ENCODE results near the gene ETS1. TPM values are rescaled to one million over a fixed set of nuclear protein-coding genes. Genes with fewer than 3 reads are reported as not detected.

Gene ETS1
- total RNA-seq, 4 donors from 2014 or later: 16.8 to 24.9 (median 21.8) TPM

DNA sequence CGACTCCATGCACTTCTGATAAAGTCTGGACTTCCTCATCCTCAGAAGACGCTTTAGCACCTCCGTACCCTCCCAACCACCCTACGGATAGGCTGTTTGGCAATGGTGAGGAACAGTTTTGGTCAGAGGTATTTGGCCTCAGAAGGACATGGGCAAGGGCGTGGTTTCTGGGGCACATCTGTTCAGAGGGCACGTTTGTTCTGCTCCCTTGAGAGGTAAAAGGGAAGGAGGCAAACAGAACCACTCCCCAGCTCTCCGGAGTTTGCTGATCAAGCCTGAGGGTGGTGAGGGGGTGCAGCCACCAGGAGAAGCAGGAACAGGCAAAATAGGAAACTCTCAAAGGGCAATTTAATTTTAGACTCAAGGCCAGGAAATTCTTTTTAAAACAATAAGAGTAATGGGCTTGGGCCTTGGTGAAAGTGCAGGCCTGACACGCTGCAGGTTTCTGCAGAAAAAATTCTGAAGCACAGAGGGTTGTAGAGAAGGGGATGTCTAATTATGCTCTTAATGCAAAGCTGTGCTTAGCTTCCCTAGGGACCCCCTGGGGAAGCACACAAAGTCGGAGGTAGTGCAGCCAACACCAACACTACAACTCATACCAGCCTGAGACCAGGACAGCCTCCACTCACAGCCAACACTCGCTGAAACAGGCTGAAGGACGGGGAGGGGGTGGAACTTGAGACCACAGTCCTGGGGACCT is 23.3 kb downstream of the ETS1 start:
- no peaks in the 10 kb centered on the region for H3K36me3 ChIP-seq
- intact Hi-C loops (cut with DNase I; ENCODE audit: low total_unique reads) (no loop called here), in situ Hi-C loops (cut with MboI; ENCODE audit: low sequenced_read_pairs in 4 of 4) (no loop called here)
- TF ChIP-seq POLR2A (IDR thresholded peaks at IDR 0.05): no peak
- TF ChIP-seq, protein P1, sequence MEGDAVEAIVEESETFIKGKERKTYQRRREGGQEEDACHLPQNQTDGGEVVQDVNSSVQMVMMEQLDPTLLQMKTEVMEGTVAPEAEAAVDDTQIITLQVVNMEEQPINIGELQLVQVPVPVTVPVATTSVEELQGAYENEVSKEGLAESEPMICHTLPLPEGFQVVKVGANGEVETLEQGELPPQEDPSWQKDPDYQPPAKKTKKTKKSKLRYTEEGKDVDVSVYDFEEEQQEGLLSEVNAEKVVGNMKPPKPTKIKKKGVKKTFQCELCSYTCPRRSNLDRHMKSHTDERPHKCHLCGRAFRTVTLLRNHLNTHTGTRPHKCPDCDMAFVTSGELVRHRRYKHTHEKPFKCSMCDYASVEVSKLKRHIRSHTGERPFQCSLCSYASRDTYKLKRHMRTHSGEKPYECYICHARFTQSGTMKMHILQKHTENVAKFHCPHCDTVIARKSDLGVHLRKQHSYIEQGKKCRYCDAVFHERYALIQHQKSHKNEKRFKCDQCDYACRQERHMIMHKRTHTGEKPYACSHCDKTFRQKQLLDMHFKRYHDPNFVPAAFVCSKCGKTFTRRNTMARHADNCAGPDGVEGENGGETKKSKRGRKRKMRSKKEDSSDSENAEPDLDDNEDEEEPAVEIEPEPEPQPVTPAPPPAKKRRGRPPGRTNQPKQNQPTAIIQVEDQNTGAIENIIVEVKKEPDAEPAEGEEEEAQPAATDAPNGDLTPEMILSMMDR (IDR thresholded peaks at IDR 0.05 in 4 of 5, conservative IDR thresholded peaks at IDR 0.05 in 1 of 5): no peak
- H3K9me3 ChIP-seq: no peaks in the 10 kb centered on the region
- H3K4me1 ChIP-seq: peaks cover 0 to 13% of the 10 kb centered on the region in 2 donors
- no peak for DNase-seq
- H3K27me3 ChIP-seq: no peaks in the 10 kb centered on the region
- no peak overlapping the region for H3K4me3 ChIP-seq
- no peak for ATAC-seq
- H3K27ac ChIP-seq: peak overlapping the region in 1 of 4 donors; percentile 24

DNA sequence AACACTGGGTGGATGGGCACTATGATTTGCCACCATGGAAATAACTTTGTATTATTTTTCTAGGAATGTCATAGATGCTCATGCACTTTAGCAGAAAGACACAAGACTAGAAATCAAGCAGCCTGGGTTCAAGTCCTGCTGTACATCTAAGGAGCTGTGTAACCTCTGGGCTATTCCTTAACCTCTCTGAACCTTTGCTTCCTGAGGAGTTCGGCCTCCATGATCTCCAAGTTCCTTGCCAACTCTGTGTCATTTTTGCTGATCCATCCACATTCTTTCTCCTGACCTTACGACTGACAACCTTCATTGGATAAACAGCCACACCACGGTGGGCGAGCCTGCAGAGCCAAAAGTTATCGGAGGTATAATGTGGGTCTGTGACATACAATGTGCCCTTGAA is 24.1 kb downstream of the ETS1 start:
- H3K9me3 ChIP-seq: no peaks in the 10 kb centered on the region
- in situ Hi-C loops (cut with MboI; ENCODE audit: low sequenced_read_pairs in 4 of 4) (no loop called here), intact Hi-C loops (cut with DNase I; ENCODE audit: low total_unique reads) (no loop called here)
- H3K27me3 ChIP-seq: no peaks in the 10 kb centered on the region
- H3K27ac ChIP-seq: no peak overlapping the region
- DNase-seq (no peak), ATAC-seq (no peak)
- H3K36me3 ChIP-seq: no peaks in the 10 kb centered on the region
- peaks cover 0 to 13% of the 10 kb centered on the region in 2 donors for H3K4me1 ChIP-seq
- no peak for TF ChIP-seq POLR2A (IDR thresholded peaks at IDR 0.05)
- TF ChIP-seq, protein P1 (IDR thresholded peaks at IDR 0.05 in 4 of 5, conservative IDR thresholded peaks at IDR 0.05 in 1 of 5): no peak
- no peak overlapping the region for H3K4me3 ChIP-seq

DNA sequence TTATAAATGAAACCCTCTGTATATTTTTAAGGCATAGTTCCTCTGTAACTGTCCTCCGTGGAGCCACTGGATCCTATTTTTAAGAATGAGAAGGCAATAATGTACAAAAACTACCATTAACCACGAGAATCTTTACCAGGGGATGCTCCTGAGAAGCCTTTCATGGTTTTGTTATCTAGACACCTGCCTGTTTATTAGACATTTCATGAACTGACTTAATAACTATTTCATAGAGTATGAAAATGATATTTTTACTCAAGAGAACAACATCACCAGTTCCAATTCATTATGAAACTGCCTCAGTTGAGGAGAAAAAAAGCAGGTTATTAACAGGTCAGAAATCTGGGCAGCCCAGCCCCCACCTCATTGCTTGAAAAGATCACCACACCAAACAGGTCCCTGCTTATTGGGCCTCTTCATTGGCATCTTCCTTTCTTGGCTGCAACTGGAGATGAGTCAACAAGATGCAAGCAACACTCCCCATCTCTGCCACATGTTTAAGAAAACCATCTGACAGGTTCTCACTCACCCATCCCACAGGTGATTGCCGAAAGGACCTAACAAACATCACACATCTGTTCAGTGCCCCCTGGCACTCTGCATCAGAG is 27.8 kb downstream of the ETS1 start:
- no peak for ATAC-seq

DNA sequence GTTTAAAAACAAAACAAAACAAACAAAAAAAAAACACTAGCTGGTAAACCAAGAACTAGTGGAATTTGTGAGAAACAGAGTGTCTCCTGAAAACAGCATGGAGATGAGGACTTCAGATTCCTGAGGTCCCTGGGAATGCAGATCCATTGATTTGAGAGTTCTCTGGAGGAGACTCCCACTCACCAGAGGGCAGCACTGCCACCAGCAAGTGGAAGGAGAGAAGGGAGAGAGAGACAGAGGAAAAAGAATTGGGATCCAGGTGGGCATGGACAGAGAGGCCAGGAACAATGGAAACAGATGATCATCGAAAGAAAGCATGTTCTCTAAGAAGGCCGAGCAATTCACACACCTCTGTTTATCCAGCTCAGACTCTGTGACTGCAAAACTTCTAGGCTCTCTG is 31.8 kb downstream of the ETS1 start:
- Histone ChIP-seq H3K9me3 (no peaks in the 10 kb centered on the region), H3K36me3 (no peaks in the 10 kb centered on the region), H3K27me3 (no peaks in the 10 kb centered on the region), H3K4me3 (no peak overlapping the region), H3K27ac (peak overlapping the region in 3 of 4 donors; percentile 7 to 53 (median 14)), H3K4me1 (no peaks in the 10 kb centered on the region)
- DNase-seq (no peak), ATAC-seq (no peak)
- intact Hi-C loops (cut with DNase I; ENCODE audit: low total_unique reads): no loop called here
- in situ Hi-C loops (cut with MboI; ENCODE audit: low sequenced_read_pairs in 4 of 4): no loop called here
- TF ChIP-seq, protein P1 (IDR thresholded peaks at IDR 0.05 in 4 of 5, conservative IDR thresholded peaks at IDR 0.05 in 1 of 5): peak in 1 of 5 experiments; percentile 14
- TF ChIP-seq POLR2A (IDR thresholded peaks at IDR 0.05): no peak

More for the DNA sequence above, 27.8 kb downstream of the ETS1 start:
- no peak overlapping the region for H3K4me3 ChIP-seq
- no peaks in the 10 kb centered on the region for H3K9me3 ChIP-seq
- peaks cover 0 to 12% of the 10 kb centered on the region in 2 donors for H3K4me1 ChIP-seq
- intact Hi-C loops (cut with DNase I; ENCODE audit: low total_unique reads): no loop called here
- H3K27ac ChIP-seq: no peak overlapping the region
- DNase-seq: no peak
- in situ Hi-C loops (cut with MboI; ENCODE audit: low sequenced_read_pairs in 4 of 4): no loop called here
- H3K36me3 ChIP-seq: no peaks in the 10 kb centered on the region
- no peak for TF ChIP-seq POLR2A (IDR thresholded peaks at IDR 0.05)
- no peaks in the 10 kb centered on the region for H3K27me3 ChIP-seq

DNA sequence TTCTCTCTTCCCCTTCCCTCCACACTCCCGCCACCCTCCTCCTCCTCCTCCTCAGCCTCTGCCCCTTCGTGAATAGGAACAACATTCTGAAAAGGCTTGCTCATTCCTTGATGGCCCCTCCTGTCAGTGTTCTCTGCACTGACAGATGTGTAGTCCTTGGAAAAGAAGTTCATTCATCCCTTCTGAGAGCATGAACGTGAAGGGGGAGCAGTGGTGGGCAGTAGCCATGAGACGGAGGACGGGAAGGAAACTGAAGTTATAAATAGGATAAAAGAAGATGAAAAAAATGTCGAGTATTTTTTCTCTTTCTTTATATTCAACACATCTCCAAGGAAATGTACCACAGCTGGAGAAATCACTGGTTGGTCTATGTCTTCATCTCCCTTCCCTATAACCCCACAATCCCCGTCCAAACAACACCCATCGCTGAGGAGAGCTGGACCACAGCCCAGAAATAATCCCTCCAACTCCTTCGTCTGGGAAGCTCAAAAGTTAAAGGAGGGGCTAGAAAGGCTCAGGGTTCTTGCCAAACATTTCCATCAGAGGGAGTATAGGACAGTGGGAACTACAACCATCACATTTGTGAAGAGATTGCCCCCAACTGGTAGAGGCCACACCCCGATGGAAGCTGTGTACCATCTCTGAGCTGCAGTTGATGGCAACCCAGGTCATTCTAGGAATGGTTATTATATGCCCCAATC is 33.5 kb downstream of the ETS1 start:
- ATAC-seq (no peak), DNase-seq (no peak)
- H3K36me3 ChIP-seq: no peaks in the 10 kb centered on the region
- intact Hi-C loops (cut with DNase I; ENCODE audit: low total_unique reads) (loop anchor here (5.0 kb wide), 1 partner anchor 73 kb away; no protein-coding TSS in a partner anchor), in situ Hi-C loops (cut with MboI; ENCODE audit: low sequenced_read_pairs in 4 of 4) (no loop called here)
- no peaks in the 10 kb centered on the region for H3K9me3 ChIP-seq
- peak overlapping the region in 3 of 4 donors; percentile 21 to 41 (median 29) for H3K27ac ChIP-seq
- H3K4me1 ChIP-seq: no peaks in the 10 kb centered on the region
- no peak overlapping the region for H3K4me3 ChIP-seq
- TF ChIP-seq, protein P1 (IDR thresholded peaks at IDR 0.05 in 4 of 5, conservative IDR thresholded peaks at IDR 0.05 in 1 of 5): peak in 1 of 5 experiments; percentile 20
- no peak for TF ChIP-seq POLR2A (IDR thresholded peaks at IDR 0.05)
- no peaks in the 10 kb centered on the region for H3K27me3 ChIP-seq

Measured in gastrocnemius medialis (tissue), 4 donors.